ENCODE results near the gene CEP68.

Gene CEP68

DNA sequence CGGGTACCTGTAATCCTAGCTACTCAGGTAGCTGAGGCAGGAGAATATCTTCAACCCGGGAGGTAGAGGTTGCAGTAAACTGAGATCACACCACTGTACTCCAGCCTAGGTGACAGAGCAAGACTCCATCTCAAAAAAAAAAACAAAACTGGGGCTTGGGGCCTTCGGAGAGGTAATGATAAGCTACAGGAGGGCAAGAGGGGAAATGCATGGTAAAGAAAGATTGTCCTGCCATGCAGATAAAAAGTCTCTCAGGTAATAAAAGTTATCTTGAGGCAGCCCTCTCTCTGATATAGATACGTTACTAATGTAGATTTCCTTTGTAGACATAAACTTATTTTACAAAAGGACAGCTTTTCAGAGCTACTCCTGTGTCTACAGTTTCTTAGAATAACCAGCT is 77.4 kb downstream of the CEP68 start:
- DNase-seq: no peak

DNA sequence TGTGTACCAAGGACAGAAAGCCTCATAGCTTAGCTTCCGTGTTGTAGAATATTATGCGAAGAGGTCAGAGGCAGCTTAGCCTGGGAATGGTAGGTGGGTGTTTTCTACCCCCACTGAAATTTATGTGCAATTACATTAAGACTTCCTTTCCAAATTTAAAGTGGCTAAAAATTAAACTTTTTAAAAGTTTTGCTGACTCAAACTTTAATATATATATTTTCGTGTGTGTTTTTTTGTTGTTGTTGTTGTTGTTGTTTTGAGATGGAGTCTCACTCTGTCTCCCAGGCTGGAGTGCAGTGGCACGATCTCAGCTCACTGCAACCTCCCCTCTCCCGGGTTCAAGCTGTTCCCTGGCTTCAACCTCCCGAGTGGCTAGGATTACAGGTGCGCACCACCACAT is 77.9 kb downstream of the CEP68 start:
- DNase-seq: no peak

DNA sequence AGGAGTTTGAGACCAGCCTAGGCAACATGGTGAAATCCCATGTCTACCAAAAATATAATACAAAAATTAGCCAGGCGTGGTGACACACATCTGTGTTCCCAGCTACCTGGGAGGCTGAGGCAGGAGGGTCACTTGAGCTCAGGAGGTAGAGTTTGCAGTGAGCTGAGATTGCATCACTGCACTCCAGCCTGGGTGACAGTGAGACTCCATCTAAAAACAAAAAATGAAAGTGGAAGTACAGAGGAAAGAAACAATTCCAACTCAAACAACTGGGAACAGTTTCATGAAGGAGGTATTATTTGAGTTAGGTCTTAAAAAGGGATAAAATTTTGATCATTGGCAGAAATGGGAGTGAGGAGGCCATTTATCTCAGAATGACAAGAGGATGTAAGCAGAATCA is 80.0 kb downstream of the CEP68 start:
- DNase-seq: no peak

Measured in NCI-H748 treated with DMSO at 0.1 percent for 48 hours (cell line).